K562 (cell line): ENCODE data around the gene SLC16A5. TPM values are rescaled to one million over a fixed set of nuclear protein-coding genes. Genes with fewer than 3 reads are reported as not detected.
A peak's percentile ranks its signal among the peaks of the same experiment; 100 is the strongest.

ENCODE experiments used
- CHD4 ChIP-seq: fragments of 200-600 bp; sonication (generic); IDR thresholded peaks from 3 replicates; pipeline ENCODE4 v1.6.1; 2012; ENCODE audit warnings: low read depth, mild to moderate bottlenecking, mixed read lengths, low read length, inconsistent platforms; ENCODE audit not compliant: insufficient read depth, insufficient replicate concordance, poor library complexity, severe bottlenecking
- DDX20 ChIP-seq: fragments of 450-650 bp; IDR thresholded peaks from 2 replicates; pipeline ENCODE4 v1.6.1; 2016; ENCODE audit warnings: missing genetic modification characterization, low read depth, mild to moderate bottlenecking, missing compliant biosample characterization, moderate library complexity
- ERF ChIP-seq: fragments of 450-650 bp; formaldehyde crosslinking; IDR thresholded peaks from 2 replicates; pipeline ENCODE4 v1.4.0; 2020; ENCODE audit warnings: mild to moderate bottlenecking, mixed read lengths
- GTF3C2 ChIP-seq: IDR thresholded peaks from 3 replicates; pipeline ENCODE4 v1.6.1; 2011; ENCODE audit warnings: borderline replicate concordance, mild to moderate bottlenecking, moderate library complexity; ENCODE audit not compliant: insufficient read length; ENCODE audit errors: extremely low read depth
- HNRNPK ChIP-seq: fragments of 200-400 bp; formaldehyde crosslinking; IDR thresholded peaks from one replicate; pipeline ENCODE4 v1.6.1; 2018; ENCODE audit warnings: mild to moderate bottlenecking, low read depth, low read length; ENCODE audit not compliant: poor library complexity, severe bottlenecking
- ILF3 ChIP-seq: fragments of 450-650 bp; IDR thresholded peaks from 2 replicates; pipeline ENCODE4 v1.6.1; 2018; ENCODE audit warnings: antibody characterized with exemption, mild to moderate bottlenecking, moderate library complexity, borderline replicate concordance
- NCOA2 ChIP-seq, 2 experiments: fragments of 450-650 bp; IDR thresholded peaks; 2 replicates each; pipeline ENCODE4 v1.6.1; 2018; ENCODE audit warnings: mild to moderate bottlenecking in 2 of 2, moderate library complexity in 1 of 2; ENCODE audit not compliant: partially characterized antibody in 2 of 2
- NR2C2 ChIP-seq, 2 experiments: fragments of 200-800 bp in 1 of 2; sonication (Bioruptor generic) in 1 of 2; sonication (generic) in 1 of 2; formaldehyde crosslinking in 1 of 2; IDR thresholded peaks; 2 replicates each; pipeline versions ENCODE4 v1.6.1 to v1.8.0; 2016 to 2022; ENCODE audit warnings: mild to moderate bottlenecking in 1 of 2, missing compliant biosample characterization in 1 of 2, missing genetic modification characterization in 1 of 2, missing genetic modification reagents in 1 of 2
- POLR3G ChIP-seq: IDR thresholded peaks from 2 replicates; pipeline ENCODE4 v1.6.1; 2011; ENCODE audit not compliant: insufficient read length, insufficient replicate concordance; ENCODE audit errors: extremely low read depth
- STAT5A ChIP-seq: IDR thresholded peaks from 2 replicates; pipeline ENCODE4 v1.6.1; 2012; ENCODE audit warnings: low read length, inconsistent platforms, borderline replicate concordance
- TBL1XR1 ChIP-seq, 2 experiments: IDR thresholded peaks; 2 replicates each; pipeline ENCODE4 v1.6.1; 2012; ENCODE audit warnings: improper control_type of control experiment in 2 of 2, low read length in 2 of 2, mild to moderate bottlenecking in 1 of 2
- ZNF431 ChIP-seq: sonication (generic); formaldehyde crosslinking; IDR thresholded peaks from 2 replicates; pipeline ENCODE4 v1.8.0; 2022; ENCODE audit warnings: mild to moderate bottlenecking, missing genetic modification reagents
- ZNF583 ChIP-seq: fragments of 250-450 bp; sonication (Bioruptor Pico); IDR thresholded peaks from 2 replicates; pipeline ENCODE4 v1.4.0; 2020
- ZNF79 ChIP-seq: fragments of 250-450 bp; sonication (Bioruptor Pico); IDR thresholded peaks from 2 replicates; pipeline ENCODE4 v1.4.0; 2020; ENCODE audit warnings: low read depth, mild to moderate bottlenecking, moderate library complexity
- polyA plus RNA-seq, 8 experiments: library from polyadenylated mRNA; depleted of rRNA in 4 of 8; stranded (reverse) in 5 of 8; unstranded in 3 of 8; fragments of >200 nt; fragmentation: Nextera tagmentation in 2 of 8; fragmentation: Illumina TruSeq in 1 of 8; extraction: Ambion mirVana in 2 of 8; extraction: Trizol in 1 of 8; gene quantifications; 2 replicates each; pipeline versions ENCODE4 v1.2.1 to v1.2.3, GENCODE V29; 2011 to 2014; ENCODE audit warnings: inconsistent platforms in 1 of 8, missing spikeins in 1 of 8
- total RNA-seq, 7 experiments: library from RNA; depleted of rRNA in 6 of 7; stranded (reverse); fragments of >200 nt in 6 of 7; fragmentation: Illumina TruSeq in 2 of 7; extraction: Trizol in 2 of 7; gene quantifications; 2 replicates each; pipeline versions ENCODE4 v1.2.1 to v1.2.3, GENCODE V29; 2011 to 2021; ENCODE audit warnings: low replicate concordance in 1 of 7
- TF ChIP-seq, protein P1 (sequence below): fragments of 450-650 bp; conservative IDR thresholded peaks from 2 replicates; pipeline ENCODE4 v1.6.1; 2016; ENCODE audit warnings: missing genetic modification characterization, low read depth, mild to moderate bottlenecking, missing compliant biosample characterization, moderate library complexity
- TF ChIP-seq, protein P2 (sequence below): sonication (generic); formaldehyde crosslinking; IDR thresholded peaks from 2 replicates; pipeline ENCODE4 v1.8.0; 2023; ENCODE audit warnings: missing genetic modification reagents, mild to moderate bottlenecking, borderline replicate concordance

SLC16A5 gene
- total and polyA plus RNA-seq, 9 of the 15 experiments (the other 6 are each of a cell fraction or from before 2014, with no cell fraction given) = 0.06 to 2.6 (median 0.91) TPM

GRCh38 chr17:75131278-75132017 lies 43.7 kb downstream of the SLC16A5 start, which contains the start of gene NT5C (continued):
- TF ChIP-seq NR2C2 (CRISPR knock-in tag; IDR thresholded peaks at IDR 0.05) (peak; percentile 57; the same call in 1 of the 2 replicates), NR2C2 (tag; IDR thresholded peaks at IDR 0.05) (peak; percentile 76; the same call in 1 of the 2 replicates), ERF (CRISPR knock-in tag) (peak; percentile 98), HNRNPK (no peak), DDX20 (tag) (no peak), GTF3C2 (no peak), TBL1XR1 (IDR thresholded peaks at IDR 0.05; ENCODE audit: low read length in 2 of 2) (no peak), ZNF79 (CRISPR knock-in tag) (no peak), ZNF431 (CRISPR knock-in tag) (0 out of 2 replicates have a peak, but pooled peaks have one; percentile 47), POLR3G (no peak), ILF3 (peak; percentile 94), CHD4 (no peak), STAT5A (no peak), NCOA2 (IDR thresholded peaks at IDR 0.05; ENCODE audit: partially characterized antibody in 2 of 2) (no peak), ZNF583 (CRISPR knock-in tag) (peak; percentile 68; the same call in 1 of the 2 replicates)
- TF ChIP-seq, protein P1, sequence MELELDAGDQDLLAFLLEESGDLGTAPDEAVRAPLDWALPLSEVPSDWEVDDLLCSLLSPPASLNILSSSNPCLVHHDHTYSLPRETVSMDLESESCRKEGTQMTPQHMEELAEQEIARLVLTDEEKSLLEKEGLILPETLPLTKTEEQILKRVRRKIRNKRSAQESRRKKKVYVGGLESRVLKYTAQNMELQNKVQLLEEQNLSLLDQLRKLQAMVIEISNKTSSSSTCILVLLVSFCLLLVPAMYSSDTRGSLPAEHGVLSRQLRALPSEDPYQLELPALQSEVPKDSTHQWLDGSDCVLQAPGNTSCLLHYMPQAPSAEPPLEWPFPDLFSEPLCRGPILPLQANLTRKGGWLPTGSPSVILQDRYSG (tag) = no peak
- TF ChIP-seq, protein P2, sequence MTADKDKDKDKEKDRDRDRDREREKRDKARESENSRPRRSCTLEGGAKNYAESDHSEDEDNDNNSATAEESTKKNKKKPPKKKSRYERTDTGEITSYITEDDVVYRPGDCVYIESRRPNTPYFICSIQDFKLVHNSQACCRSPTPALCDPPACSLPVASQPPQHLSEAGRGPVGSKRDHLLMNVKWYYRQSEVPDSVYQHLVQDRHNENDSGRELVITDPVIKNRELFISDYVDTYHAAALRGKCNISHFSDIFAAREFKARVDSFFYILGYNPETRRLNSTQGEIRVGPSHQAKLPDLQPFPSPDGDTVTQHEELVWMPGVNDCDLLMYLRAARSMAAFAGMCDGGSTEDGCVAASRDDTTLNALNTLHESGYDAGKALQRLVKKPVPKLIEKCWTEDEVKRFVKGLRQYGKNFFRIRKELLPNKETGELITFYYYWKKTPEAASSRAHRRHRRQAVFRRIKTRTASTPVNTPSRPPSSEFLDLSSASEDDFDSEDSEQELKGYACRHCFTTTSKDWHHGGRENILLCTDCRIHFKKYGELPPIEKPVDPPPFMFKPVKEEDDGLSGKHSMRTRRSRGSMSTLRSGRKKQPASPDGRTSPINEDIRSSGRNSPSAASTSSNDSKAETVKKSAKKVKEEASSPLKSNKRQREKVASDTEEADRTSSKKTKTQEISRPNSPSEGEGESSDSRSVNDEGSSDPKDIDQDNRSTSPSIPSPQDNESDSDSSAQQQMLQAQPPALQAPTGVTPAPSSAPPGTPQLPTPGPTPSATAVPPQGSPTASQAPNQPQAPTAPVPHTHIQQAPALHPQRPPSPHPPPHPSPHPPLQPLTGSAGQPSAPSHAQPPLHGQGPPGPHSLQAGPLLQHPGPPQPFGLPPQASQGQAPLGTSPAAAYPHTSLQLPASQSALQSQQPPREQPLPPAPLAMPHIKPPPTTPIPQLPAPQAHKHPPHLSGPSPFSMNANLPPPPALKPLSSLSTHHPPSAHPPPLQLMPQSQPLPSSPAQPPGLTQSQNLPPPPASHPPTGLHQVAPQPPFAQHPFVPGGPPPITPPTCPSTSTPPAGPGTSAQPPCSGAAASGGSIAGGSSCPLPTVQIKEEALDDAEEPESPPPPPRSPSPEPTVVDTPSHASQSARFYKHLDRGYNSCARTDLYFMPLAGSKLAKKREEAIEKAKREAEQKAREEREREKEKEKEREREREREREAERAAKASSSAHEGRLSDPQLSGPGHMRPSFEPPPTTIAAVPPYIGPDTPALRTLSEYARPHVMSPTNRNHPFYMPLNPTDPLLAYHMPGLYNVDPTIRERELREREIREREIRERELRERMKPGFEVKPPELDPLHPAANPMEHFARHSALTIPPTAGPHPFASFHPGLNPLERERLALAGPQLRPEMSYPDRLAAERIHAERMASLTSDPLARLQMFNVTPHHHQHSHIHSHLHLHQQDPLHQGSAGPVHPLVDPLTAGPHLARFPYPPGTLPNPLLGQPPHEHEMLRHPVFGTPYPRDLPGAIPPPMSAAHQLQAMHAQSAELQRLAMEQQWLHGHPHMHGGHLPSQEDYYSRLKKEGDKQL (CRISPR knock-in tag) = no peak
